GM23248 (cell line): ENCODE data around the gene AQP2.

Source experiments
- EZH2 ChIP-seq: fragments of 200-600 bp; sonication (generic); IDR thresholded peaks from 2 replicates; pipeline ENCODE4 v1.6.1; 2018; ENCODE audit warnings: antibody characterized with exemption, mild to moderate bottlenecking; ENCODE audit not compliant: insufficient read depth, poor library complexity, severe bottlenecking
- EZH2phosphoT487 ChIP-seq: fragments of 200-600 bp; sonication (generic); IDR thresholded peaks from 2 replicates; pipeline ENCODE4 v1.6.1; 2018; ENCODE audit warnings: antibody characterized with exemption, moderate library complexity, mild to moderate bottlenecking, low read depth; ENCODE audit not compliant: insufficient read depth

GRCh38 chr12:49975318-49975761 lies 24.8 kb downstream of the AQP2 start:
- TF ChIP-seq EZH2phosphoT487 (no peak), EZH2 (no peak)
